GM21717 (cell line): Measurements from ENCODE around the gene NEK1.
"Not testable (repeated sequence)": the region's sequence is repeated elsewhere in the genome, so short reads cannot be mapped to it uniquely, and the experiment has no call there.

Experiments
- ATAC-seq: cut with Tn5 transposase; IDR thresholded peaks from one replicate; pipeline ENCODE4 v1.9.1; 2021; ENCODE audit warnings: mild to moderate bottlenecking, moderate library complexity; ENCODE audit not compliant: unreplicated experiment

NEK1 gene

DNA sequence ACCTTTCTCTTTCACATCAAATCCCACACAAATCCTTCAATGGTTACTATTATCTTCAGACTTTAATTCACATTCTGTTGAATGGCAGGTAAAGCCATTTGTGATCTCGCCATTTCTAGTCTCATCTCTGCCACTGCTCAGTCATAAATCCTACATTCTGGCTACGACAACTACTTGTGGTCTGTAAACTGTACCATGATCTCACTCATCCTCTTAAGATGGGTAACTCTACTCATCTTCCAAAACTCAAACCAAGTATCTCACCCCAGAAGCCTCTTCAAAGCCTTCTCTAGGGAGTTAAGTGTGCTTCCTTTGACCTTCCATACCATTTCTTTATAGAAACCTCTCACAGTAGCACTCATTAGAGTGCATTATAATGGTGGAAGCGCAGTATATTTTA is 101.8 kb downstream of the NEK1 start:
- no peak for ATAC-seq

DNA sequence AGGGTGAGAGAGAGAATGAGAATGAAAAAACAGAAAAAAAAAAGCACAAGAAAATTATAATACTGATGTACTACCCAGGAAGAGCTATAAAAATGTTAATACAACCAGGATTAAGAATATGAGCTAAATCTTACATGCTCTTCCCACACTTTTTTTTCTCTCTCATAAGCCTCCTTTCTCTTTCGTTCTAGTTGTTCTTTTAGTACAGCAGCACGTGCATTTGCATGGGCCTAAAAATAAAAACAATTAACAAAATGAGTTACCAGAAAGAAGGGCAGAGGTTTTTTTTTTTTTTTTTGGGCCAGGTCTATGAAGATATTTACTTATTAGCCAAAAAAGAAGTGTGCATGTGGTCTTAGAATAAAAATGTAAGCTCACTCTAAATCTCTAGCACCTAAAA is 105.5 kb downstream of the NEK1 start:
- ATAC-seq = no peak

DNA sequence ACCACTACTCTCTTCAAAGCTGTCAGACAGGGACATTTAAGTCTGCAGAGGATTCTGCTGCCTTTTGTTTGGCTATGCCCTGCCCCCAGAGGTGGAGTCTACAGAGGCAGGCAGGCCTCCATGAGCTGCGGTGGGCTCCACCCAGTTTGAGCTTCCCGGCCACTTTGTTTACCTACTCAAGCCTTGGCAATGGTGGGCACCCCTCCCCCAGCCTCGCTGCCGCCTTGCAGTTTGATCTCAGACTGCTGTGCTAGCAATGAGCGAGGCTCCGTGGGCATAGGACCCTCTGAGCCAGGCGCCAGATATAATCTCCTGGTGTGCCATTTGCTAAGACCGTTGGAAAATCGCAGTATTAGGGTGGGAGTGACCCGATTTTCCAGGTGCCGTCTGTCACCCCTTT is 112.5 kb downstream of the NEK1 start:
- not testable (repeated sequence) for ATAC-seq

DNA sequence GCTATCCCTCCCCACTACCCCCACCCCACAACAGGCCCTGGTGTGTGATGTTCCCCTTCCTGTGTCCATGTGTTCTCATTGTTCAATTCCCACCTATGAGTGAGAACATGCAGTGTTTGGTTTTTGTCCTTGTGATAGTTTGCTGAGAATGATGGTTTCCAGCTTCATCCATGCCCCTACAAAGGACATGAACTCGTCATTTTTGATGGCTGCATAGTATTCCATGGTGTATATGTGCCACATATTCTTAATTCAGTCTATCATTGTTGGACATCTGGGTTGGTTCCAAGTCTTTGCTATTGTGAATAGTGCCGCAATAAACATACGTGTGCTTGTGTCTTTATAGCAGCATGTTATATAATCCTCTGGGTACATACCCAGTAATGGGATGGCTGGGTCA is 118.1 kb downstream of the NEK1 start:
- ATAC-seq = not testable (repeated sequence)

DNA sequence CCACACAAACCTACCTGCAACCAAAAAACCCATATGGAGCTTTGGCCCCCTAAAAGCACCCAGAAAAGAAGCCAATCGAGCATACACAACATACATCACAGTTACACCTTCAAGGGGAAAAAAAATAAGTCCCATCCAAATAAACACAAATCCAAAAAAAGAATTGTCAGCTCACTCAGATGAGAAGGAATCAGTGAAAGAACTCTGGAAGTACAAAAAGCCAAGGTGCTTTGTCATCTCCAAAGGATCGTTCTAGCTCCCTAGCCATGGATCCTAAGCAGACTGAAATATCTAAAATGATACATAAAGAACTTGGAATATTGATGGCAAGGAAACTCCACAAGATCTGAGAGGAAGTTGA is 119.2 kb downstream of the NEK1 start:
- no peak for ATAC-seq

DNA sequence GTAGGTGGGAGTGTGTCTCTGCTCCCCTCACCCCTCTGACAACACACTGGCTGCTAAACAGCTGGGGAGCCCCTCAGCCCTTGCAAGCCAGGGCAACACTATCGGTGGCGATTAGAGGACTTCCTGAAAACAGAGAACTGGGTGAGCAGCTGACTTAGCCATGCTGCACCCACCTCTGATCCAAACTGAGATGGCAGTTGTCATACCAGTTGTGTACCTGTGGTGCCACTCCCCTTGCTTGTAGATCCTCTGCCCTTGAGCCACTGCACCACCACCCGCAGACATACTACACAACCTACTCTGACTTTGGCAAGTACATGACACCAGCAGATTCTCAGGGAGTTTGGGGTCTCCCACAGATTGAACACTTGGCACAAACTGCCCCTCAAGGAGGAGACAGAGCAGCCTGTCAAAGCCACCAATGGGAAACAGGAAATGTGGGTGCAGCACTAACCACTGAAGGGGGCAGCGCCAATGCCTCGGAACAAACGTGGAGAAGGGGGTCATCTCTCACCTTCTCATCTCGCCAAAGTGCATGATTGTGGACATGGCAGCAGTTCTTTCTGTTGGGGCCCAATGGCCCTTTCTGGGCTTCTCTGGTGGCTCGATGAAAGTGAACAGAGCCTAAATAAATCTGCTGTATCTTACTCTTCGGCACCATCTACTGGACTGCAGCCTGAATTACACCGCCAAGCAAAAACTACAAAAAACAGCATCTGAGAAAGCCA is 119.8 kb downstream of the NEK1 start:
- no peak for ATAC-seq

DNA sequence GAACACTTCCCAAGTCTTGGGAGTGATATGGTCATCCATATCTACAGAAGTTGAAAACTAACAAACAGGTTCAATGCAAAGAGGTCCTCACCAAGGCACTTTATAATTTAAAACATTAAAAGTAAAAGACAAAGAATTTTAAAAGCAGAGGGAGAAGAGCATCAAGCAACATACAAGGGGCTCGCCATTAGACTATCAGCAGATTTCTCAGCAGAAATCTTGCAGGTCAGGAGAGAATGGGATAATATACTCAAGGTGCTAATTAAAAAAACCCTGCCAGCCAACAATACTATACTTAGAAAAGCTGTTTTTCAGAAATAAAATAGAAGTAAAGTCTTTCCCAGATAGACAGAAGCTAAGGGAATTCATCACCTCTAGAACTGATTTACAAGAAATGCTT is 121.2 kb downstream of the NEK1 start:
- no peak for ATAC-seq

DNA sequence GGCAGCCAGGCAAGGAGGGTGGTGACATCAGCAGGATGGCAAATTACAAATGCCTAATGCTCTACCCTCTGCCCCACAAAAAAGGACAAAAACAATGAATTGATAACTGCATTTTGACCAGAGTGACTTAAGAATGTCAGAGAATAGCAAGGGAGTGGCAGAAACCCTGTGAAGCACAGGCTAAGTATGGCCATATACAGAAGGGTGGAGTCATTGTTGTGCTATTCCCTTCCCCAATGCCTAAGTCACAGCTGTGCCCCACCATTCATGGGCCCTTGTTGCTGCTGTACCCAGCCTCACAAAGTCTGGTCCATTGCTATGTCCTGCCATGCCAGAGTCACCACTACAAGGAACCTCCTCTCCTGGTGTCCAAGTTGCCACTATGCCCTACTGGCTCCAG is 123.1 kb downstream of the NEK1 start:
- no peak for ATAC-seq

DNA sequence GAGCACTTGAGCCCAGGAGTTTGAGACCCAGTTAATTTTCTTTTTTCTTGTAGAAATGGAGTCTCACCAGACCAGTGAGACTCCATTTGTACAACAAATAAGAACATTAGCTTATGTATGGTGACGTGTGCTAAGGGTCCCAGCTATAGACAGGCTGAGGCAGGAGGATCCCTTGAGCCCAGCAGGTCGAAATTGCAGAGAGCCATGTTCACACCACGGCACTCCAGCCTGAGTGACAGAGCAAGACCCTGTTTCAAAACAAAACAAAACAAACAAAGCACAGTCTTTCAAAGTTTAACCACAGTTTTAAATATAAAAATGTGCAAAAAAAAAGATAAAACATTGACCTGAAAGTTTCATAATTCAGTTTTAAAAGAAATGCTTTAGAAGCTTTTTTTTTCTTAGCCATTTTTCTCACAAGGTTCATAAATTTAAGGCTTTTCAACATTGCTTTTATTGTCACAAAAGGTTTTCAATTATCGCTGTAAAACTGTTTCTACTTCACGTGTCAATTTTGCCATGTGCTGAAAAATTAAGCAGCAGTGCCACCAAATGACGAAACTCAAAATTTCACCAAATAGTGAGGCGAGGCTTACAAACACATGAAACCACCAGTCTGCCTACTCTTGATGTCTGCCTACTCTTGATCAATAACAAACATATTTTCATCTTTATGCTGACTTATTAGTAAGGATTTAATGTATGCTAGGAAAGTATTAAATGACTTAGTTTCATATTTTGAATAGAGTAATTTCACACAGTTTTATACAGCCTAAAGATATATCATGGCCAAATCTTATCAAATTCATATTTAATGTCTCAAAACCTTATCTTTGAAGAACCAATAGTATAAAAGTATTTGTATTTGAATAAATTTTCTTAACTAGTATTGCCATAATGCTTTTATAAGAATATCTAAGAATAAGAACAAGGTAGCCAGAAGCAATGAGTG is 126.3 kb downstream of the NEK1 start:
- peak; percentile 85 for ATAC-seq

DNA sequence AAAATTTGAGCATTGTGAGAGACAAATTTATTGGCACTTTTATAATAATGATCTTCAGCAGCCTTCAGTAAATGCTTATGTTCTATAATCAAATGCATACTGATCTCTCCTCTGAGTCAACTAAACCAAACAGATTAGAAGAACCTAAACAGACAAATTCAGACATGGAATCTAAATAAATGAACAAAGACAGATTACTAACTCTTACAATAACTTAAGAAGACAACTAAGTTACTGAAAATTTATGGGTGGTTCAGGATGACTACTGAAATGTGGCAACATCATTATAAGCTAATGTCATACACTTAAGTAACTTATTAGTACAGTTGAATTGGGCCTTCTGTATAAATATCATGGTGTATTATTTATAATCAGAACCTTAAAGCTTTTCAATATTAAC is 127.3 kb downstream of the NEK1 start:
- ATAC-seq = no peak

DNA sequence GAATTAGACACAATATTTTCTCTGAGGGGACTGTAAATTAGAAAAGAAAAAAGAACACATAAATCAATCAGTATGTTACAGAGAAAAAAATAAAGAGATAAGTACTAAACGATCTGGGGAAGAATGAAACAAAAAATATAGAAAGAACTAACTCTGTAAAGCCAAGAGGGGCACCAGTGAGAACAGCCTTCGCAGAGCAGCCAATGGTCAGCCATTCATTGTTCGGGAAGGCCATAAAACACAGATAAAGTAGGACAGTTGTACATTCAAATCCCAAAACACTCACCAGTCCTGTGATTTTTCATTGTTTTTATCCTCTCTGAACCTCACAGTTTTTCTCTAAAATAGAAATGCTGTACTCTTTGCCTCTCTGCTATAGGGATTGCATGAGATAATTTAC is 127.9 kb downstream of the NEK1 start:
- no peak for ATAC-seq

DNA sequence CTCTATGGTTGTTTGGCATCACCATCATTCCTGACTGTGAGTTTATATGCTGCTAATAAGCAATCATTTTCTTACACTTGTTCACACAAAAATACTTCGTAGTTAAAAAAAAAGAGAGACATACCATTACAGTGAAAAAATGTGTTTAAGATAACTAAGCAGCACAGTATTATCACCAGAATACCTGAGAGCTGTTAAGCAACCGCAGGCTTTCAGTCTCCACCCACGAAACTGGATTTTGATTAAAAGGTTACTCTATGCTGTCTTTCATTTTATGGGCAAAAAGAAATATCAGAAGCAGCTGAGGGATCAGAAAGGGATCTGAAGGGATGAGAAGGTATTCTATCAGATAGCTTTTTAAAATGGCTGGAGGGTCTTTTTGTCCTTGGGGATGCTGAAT is 148.3 kb downstream of the NEK1 start:
- ATAC-seq = no peak

DNA sequence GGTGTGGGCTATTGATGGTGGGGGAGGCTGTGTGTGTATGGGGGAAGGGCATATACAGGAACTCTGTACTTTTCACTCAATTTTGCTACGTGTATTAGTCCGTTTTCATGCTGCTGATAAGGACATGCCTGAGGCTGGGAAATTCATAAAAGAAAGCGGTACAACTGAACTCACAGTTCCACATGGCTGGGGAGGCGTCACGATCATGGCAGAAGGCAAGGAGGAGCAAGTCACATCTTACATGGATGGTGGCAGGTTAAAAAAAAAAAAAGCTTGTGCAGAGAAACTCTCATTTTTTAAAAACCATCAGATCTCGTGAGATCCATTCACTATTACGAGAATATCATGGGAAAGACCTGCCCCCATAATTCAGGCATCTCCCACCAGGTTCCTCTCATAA is 152.3 kb downstream of the NEK1 start:
- no peak for ATAC-seq

DNA sequence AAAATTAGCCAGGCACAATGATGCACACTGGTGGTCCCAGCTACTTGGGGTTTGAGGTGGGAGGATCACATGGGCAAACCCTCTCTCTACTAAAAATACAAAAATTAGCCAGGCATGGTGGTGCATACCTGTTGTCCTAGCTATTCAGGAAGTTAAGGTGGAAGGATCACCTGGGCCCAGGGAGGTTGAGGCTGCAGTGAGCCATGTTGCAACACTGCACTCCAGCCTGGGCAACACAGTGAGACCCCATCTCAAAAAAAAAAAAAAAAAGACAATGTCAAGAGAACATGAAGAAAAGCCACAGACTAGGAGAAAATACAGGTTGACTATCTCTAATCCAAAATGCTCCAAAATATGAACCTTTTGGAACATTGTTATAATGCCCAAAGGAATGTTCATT is 153.8 kb downstream of the NEK1 start:
- no peak for ATAC-seq

DNA sequence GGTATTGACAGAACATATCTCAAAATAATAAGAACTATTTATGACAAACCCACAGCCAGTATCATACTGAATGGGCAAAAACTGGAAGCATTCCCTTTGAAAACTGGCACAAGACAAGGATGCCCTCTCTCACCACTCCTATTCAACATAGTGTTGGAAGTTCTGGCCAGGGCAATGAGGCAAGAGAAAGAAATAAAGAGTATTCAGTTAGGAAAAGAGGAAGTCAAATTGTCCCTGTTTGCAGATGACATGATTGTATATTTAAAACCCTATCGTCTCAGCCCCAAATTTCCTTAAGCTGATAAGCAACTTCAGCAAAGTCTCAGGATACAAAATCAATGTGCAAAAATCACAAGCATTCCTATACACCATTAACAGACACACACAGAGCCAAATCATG is 159.7 kb downstream of the NEK1 start:
- ATAC-seq = not testable (repeated sequence)

DNA sequence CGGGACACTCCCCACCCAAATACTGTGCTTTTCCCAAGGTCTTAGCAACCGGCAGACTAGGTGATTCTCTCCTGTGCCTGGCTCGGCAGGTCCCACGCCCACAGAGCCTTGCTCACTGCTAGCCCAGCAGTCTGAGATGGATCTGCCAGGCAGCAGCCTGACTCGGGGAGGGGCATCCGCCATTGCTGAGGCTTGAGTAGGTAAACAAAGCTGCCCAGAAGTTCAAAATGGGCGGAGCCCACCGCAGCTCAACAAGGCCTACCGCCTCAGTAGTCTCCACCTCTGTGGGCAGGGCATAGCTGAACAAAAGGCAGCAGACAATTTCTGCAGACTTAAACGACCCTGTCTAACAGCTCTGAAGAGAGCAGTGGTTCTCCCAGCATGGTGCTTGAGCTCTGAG is 163.4 kb downstream of the NEK1 start:
- ATAC-seq = not testable (repeated sequence)

DNA sequence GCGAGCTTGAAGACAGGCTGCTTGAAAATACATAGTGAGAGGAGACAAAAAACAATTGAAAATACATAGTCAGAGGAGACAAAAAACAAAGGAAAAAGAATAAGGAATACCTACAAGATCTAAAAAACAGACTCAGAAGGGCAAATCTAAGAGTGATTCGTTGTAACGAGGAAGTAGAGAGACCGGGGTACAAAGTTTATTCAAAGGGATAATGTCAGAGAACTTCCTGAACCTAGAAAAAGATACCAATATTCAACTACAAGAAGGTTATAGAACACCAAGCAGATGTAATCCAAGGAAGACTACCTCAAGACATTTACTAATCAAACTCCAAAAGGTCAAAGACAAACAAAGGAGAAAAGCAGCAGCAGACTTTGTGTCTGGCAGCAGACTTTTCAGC is 165.6 kb downstream of the NEK1 start:
- no peak for ATAC-seq

DNA sequence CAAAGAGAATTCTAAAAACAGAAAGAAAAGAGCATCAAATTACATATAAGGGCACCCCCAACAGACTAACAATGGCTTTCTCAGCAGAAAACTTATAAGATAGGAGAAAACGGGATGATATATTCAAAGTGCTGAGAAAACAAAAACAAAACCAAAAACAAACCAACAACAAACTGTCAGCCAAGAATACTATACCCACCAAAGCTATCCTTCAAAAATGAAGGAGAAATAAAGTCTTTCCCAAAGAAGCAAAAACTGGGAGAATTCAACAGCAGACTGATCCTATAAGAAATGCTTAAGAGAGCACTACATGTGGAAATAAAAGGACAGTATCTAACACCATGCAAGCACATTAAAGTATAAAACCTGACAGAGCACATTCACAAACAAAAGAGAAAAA is 168.6 kb downstream of the NEK1 start:
- ATAC-seq = no peak

DNA sequence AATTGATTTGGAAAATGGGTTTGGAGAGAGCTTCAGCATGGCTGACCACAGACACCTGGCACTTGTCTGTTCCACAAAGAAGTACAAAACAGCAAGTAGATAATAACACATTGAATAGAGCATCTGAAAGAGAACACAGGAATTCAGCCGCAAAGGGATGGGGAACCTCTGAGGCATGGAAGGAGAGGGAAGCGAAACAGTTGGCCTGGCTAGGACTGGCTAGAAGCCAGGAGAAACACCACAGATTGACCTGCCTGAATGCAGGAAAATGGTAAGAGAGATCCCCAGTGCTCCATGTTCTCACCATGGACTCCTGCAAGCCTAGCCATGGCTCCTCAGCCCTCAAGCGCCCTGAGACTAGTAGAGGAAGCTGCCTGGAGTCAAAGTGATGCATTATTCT is 171.9 kb downstream of the NEK1 start:
- no peak for ATAC-seq

DNA sequence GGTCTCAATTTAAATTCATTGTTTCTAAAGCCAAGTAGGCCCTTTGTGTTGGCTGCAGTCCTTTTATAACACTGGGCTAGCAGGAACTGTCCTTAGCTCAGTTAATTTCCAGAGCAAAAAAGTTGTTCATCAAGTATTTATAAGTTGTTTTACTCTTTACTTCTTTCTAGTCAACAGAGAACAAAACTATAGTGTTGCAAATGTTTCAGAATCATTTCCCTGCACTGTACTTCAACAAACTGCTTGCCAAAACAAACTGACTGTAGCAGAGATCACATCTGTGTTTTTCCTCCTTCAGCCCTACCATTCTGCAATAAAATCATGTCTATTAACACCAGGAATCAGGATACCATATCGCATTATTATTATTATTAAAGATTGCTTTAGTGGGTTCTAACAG is 173.1 kb downstream of the NEK1 start:
- ATAC-seq = no peak

DNA sequence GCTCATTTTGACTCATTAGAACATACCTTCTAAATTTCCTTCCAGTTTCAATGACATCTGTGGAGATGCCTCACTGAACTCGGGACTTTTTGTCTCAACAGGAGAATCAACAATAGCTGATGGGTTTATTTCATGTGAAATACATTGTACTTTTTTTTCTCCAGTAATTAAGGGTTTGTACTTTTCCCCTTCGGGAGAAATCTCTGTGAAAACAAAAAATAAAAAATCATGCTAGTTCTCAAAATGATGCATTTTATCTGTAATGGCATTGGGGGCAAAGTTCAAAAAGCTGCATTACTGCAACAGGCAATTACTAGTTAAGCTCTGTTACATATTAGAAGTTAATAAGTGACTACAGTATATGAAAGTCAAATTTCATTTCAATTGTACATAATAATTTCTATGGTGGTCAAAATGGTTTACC is 174.3 kb downstream of the NEK1 start:
- peak; percentile 39 for ATAC-seq

DNA sequence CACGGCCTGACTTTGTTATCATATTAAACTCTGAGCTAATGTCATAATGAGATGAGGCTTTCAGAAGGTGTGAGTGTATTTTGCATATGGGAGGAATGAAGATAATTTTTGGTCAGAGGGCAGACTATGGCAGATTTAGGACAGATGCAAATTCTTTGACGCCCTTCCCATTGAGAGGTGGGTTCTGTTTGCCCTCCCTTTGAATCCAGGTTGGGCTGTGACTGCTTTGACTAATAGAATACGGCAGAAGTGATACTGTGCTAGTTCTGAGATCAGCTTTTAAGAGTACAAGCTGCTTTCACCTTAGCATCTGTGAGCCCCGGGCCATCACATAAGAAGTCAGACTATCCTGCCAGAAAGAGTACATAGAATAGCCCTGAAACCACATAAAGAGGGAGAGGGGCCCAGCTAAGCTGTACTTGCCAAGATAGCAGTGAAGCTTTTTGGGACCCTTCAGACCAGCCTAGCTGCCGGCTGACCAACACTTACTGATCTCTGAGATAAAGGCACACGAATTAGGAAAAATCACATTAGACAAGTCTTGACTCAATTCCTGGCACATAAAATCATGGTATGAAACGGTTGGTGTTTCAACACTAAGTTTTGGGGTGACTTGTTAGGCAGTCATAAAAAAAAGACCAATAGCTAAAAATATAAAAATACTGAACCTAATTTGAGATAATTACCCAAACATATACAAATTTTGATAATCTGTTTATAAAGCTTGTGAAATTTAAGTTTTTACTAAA is 174.9 kb downstream of the NEK1 start:
- peak; percentile 97 for ATAC-seq
